Mesothelial cell of epicardium (in vitro differentiated cells): ENCODE measurements around the gene LEPROT. TPM values are rescaled to one million over a fixed set of nuclear protein-coding genes. Genes with fewer than 3 reads are reported as not detected.
"Not testable (repeated sequence)": the region's sequence is repeated elsewhere in the genome, so short reads cannot be mapped to it uniquely, and the experiment has no call there.

Experiments used
- DNase-seq, 2 experiments: peaks; one replicate each; pipeline ENCODE4 v3.0.0; 2021; ENCODE audit warnings: low spot score in 2 of 2; ENCODE audit not compliant: unreplicated experiment in 2 of 2
- H3K27ac Mint-ChIP-seq: 2 replicates; pipeline ENCODE4 v1.8.0; 2021; ENCODE audit warnings: mixed read lengths
- H3K27me3 Mint-ChIP-seq: 2 replicates; pipeline ENCODE4 v1.8.0; 2021; ENCODE audit warnings: low read depth, mixed read lengths
- H3K36me3 Mint-ChIP-seq: 2 replicates; pipeline ENCODE4 v1.8.0; 2021; ENCODE audit warnings: mixed read lengths
- H3K4me1 Mint-ChIP-seq: 2 replicates; pipeline ENCODE4 v1.8.0; 2021; ENCODE audit warnings: mixed read lengths
- H3K4me3 Mint-ChIP-seq: 2 replicates; pipeline ENCODE4 v1.8.0; 2021; ENCODE audit warnings: mild to moderate bottlenecking, moderate library complexity, mixed read lengths
- H3K9me3 Mint-ChIP-seq: 2 replicates; pipeline ENCODE4 v1.8.0; 2021; ENCODE audit warnings: mixed read lengths
- total RNA-seq: library from RNA; stranded (reverse); gene quantifications from 3 replicates; pipeline ENCODE4 v1.2.1, GENCODE V29; 2021
- TF ChIP-seq, protein P1 (sequence below): fragments of 200-600 bp; sonication (generic); IDR thresholded peaks from one replicate; pipeline ENCODE4 v1.5.0; 2021; ENCODE audit warnings: antibody characterized with exemption; ENCODE audit not compliant: unreplicated experiment

LEPROT gene
- total RNA-seq, 1 donor from 2014 or later = 65.7 TPM

DNA sequence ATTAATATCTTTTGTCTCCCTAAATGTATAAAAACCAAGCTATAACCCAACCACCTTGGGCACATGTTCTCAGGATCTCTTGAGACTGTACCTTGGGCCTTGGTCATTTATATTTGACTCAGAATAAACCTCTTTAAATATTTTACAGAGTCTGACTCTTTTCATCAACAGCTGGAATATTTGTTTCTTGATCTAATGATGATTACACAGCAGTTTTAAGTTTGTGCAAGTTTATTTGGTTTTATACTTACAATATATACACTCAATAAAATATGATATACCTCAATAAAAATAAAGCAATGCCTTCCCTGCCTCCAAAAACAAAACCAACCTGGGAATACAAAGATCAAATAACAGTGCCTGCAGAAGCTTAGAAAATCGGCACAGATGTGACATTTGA lies 22.0 kb downstream of the LEPROT start:
- Mint-ChIP-seq H3K9me3 (peaks cover 6% of the 10 kb centered on the region), H3K27me3 (no peaks in the 10 kb centered on the region), H3K4me1 (peaks cover 13% of the 10 kb centered on the region), H3K36me3 (peaks cover 3% of the 10 kb centered on the region), H3K27ac (no peak overlapping the region), H3K4me3 (no peak overlapping the region)
- TF ChIP-seq, protein P1, sequence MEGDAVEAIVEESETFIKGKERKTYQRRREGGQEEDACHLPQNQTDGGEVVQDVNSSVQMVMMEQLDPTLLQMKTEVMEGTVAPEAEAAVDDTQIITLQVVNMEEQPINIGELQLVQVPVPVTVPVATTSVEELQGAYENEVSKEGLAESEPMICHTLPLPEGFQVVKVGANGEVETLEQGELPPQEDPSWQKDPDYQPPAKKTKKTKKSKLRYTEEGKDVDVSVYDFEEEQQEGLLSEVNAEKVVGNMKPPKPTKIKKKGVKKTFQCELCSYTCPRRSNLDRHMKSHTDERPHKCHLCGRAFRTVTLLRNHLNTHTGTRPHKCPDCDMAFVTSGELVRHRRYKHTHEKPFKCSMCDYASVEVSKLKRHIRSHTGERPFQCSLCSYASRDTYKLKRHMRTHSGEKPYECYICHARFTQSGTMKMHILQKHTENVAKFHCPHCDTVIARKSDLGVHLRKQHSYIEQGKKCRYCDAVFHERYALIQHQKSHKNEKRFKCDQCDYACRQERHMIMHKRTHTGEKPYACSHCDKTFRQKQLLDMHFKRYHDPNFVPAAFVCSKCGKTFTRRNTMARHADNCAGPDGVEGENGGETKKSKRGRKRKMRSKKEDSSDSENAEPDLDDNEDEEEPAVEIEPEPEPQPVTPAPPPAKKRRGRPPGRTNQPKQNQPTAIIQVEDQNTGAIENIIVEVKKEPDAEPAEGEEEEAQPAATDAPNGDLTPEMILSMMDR = no peak
- no peak for DNase-seq

DNA sequence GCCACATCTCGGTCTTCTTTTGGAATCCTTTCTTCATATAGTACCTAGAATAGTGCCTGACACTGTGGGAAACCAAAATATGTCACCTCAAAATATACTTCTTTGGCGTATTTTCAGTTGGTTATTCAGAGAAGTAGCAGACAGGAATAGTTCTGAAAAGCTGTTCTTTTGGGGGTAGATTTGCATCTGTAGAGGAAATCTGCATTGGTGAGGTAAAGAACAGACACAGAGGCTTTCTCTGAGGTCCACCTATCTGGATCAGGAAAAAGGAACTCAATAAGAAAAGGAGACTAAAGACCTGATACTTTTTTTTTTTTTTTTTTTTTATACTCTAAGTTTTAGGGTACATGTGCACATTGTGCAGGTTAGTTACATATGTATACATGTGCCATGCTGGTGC lies 23.2 kb downstream of the LEPROT start:
- no peaks in the 10 kb centered on the region for H3K27me3 Mint-ChIP-seq
- H3K4me3 Mint-ChIP-seq = no peak overlapping the region
- DNase-seq = no peak
- TF ChIP-seq, protein P1 = no peak
- H3K4me1 Mint-ChIP-seq = peaks cover 13% of the 10 kb centered on the region
- peaks cover 3% of the 10 kb centered on the region for H3K36me3 Mint-ChIP-seq
- no peak overlapping the region for H3K27ac Mint-ChIP-seq
- H3K9me3 Mint-ChIP-seq = peaks cover 6% of the 10 kb centered on the region

DNA sequence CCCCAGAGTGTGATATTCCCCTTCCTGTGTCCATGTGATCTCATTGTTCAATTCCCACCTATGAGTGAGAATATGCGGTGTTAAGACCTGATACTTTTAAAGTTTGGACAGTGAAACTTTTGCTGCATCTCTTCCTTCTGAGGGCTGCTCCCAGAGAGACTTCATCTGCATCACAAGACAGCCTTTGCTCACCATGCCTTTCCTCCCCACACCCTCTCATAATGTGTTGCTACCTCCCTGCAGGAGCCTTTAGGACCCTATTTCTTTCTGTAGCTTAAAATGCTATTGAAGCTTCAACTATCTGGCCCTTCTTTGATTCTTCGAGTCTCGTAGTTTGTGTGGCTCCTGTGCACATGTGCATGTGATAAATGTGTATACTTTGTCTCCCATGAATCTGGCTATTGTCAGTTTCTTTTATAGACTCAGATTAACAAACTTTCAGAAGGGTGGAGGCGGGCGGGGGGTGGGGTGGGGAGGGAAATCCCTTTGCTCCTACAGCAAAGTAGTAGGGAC lies 23.7 kb downstream of the LEPROT start:
- Mint-ChIP-seq H3K27me3 (no peaks in the 10 kb centered on the region), H3K36me3 (peaks cover 3% of the 10 kb centered on the region), H3K4me1 (peaks cover 13% of the 10 kb centered on the region), H3K4me3 (no peak overlapping the region), H3K27ac (no peak overlapping the region), H3K9me3 (peaks cover 6% of the 10 kb centered on the region)
- no peak for DNase-seq
- TF ChIP-seq, protein P1 = no peak

DNA sequence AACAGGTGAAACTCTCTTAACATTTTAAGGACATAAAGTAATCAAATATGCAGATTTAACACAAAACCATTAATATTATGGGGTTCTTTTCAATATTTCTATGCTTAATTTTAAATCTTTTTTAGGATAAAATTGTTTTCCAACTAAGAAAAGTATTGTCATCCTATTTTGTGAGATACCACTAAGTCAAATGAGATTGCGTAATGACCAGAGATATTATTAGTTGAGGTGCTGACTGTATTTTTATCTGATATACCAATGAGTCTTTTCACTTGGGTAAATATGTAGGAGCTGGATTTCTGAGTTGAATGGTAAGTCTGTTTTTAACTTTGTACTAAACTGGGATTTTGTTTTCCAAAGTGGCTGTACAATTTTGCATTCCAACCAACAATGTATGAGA lies 25.4 kb downstream of the LEPROT start:
- TF ChIP-seq, protein P1 = no peak
- H3K4me1 Mint-ChIP-seq = peaks cover 6% of the 10 kb centered on the region
- H3K27me3 Mint-ChIP-seq = no peaks in the 10 kb centered on the region
- H3K4me3 Mint-ChIP-seq = no peak overlapping the region
- H3K27ac Mint-ChIP-seq = no peak overlapping the region
- peaks cover 3% of the 10 kb centered on the region for H3K36me3 Mint-ChIP-seq
- DNase-seq = no peak
- H3K9me3 Mint-ChIP-seq = peaks cover 6% of the 10 kb centered on the region

DNA sequence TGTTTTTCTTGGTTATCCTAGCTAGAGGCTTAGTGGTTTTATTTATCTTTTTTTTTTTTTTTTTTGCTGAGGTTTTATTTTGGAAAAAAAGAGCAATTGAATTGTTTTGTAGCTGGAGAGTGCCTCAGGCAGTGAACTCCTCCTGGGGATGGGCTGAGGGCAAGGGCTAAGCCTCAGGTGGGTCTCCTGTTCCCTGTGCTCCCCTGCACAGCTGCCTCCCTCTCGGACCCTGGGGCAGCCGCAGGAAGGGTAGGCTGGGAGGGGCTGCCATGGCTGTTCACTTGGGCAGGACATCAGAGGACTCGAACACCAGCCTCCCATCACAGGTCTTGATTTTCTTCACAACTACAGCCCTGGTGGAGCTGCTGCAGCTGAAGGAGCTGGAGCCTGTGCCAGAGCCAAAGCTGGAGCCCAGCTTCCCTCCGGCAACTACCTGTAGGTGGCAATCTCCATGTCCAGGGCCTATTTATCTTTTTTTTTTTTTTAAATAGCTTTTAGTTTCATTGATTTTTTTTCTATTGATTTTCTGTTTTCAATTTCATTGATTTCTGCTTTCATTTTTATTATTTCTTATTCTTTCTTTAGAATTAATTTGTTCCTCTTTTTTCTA lies 28.9 kb downstream of the LEPROT start:
- no peak for DNase-seq
- TF ChIP-seq, protein P1 = no peak
- Mint-ChIP-seq H3K4me3 (no peak overlapping the region), H3K27ac (no peak overlapping the region), H3K27me3 (no peaks in the 10 kb centered on the region), H3K4me1 (no peaks in the 10 kb centered on the region), H3K9me3 (peaks cover 4% of the 10 kb centered on the region), H3K36me3 (no peaks in the 10 kb centered on the region)

DNA sequence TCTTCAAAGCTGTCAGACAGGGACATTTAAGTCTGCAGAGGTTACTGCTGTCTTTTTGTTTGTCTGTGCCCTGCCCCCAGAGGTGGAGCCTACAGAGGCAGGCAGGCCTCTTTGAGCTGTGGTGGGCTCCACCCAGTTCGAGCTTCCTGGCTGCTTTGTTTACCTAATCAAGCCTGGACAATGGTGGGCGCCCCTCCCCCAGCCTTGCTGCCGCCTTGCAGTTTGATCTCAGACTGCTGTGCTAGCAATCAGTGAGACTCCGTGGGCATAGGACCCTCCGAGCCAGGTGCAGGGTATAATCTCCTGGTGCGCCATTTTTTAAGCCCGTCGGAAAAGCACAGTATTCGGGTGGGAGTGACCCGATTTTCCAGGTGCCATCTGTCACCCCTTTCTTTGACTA lies 35.2 kb downstream of the LEPROT start:
- not testable (repeated sequence) for H3K27me3 Mint-ChIP-seq, H3K4me1 Mint-ChIP-seq, H3K36me3 Mint-ChIP-seq, H3K4me3 Mint-ChIP-seq, H3K27ac Mint-ChIP-seq, DNase-seq
- H3K9me3 Mint-ChIP-seq = peaks cover 20% of the 10 kb centered on the region
